Keratinocyte (primary cell): ENCODE results near the gene CEP131. TPM values are rescaled to one million over a fixed set of nuclear protein-coding genes. Genes with fewer than 3 reads are reported as not detected.

ENCODE experiments used
- DNase-seq: peaks from one replicate; pipeline ENCODE4 v3.0.0-alpha.2; 2011; ENCODE audit warnings: low read depth, missing footprints, low spot score
- FAIRE-seq: peaks from 2 replicates; lab custom pipeline; 2011; peaks lifted over from hg19 to GRCh38; lab: Jason Lieb, UNC
- H2AFZ ChIP-seq: 2 replicates; pipeline ENCODE4 v1.6.0; 2012; ENCODE audit warnings: low read length, control low read depth, inconsistent platforms; ENCODE audit not compliant: control insufficient read depth
- H3K27ac ChIP-seq: 2 replicates; pipeline ENCODE4 v1.5.1; 2011; ENCODE audit warnings: low read length; ENCODE audit not compliant: control insufficient read depth, insufficient read depth
- H3K27me3 ChIP-seq: 3 replicates; pipeline ENCODE4 v1.6.0; 2011; ENCODE audit warnings: low read length; ENCODE audit not compliant: control insufficient read depth, insufficient read depth; ENCODE audit errors: extremely low read depth
- H3K36me3 ChIP-seq, 2 experiments: 2 replicates in 1 of 2; 3 replicates in 1 of 2; pipeline ENCODE4 v1.5.1; 2011; ENCODE audit warnings: low read length in 2 of 2, mild to moderate bottlenecking in 1 of 2; ENCODE audit not compliant: control insufficient read depth in 2 of 2, insufficient read depth in 2 of 2; ENCODE audit errors: extremely low read depth in 1 of 2
- H3K4me1 ChIP-seq: 3 replicates; pipeline ENCODE4 v1.5.1; 2011; ENCODE audit warnings: low read length; ENCODE audit not compliant: control insufficient read depth, insufficient read depth; ENCODE audit errors: extremely low read depth
- H3K4me2 ChIP-seq: 3 replicates; pipeline ENCODE4 v1.6.0; 2011; ENCODE audit warnings: low read depth, low read length; ENCODE audit not compliant: control insufficient read depth, insufficient read depth; ENCODE audit errors: extremely low read depth
- H3K4me3 ChIP-seq, 3 experiments: fragments of 200-600 bp in 1 of 3; sonication (generic) in 1 of 3; 2 replicates in 2 of 3; 3 replicates in 1 of 3; pipeline ENCODE4 v1.5.1; 2011 to 2016; ENCODE audit warnings: low read length in 3 of 3, mild to moderate bottlenecking in 3 of 3, control low read depth in 2 of 3, inconsistent platforms in 1 of 3, low read depth in 1 of 3, mixed read lengths in 1 of 3, mixed run types in 1 of 3, moderate library complexity in 1 of 3; ENCODE audit not compliant: control insufficient read depth in 2 of 3, insufficient read depth in 2 of 3; ENCODE audit errors: extremely low read depth in 1 of 3
- H3K79me2 ChIP-seq: 2 replicates; pipeline ENCODE4 v1.6.0; 2012; ENCODE audit warnings: low read length; ENCODE audit not compliant: control insufficient read depth, insufficient read depth
- H3K9ac ChIP-seq: 3 replicates; pipeline ENCODE4 v1.6.0; 2011; ENCODE audit warnings: low read length; ENCODE audit not compliant: control insufficient read depth, insufficient read depth; ENCODE audit errors: extremely low read depth
- H3K9me1 ChIP-seq: 3 replicates; pipeline ENCODE4 v1.6.0; 2011; ENCODE audit warnings: low read length; ENCODE audit not compliant: control insufficient read depth, insufficient read depth; ENCODE audit errors: extremely low read depth
- H3K9me3 ChIP-seq: 2 replicates; pipeline ENCODE4 v1.5.1; 2012; ENCODE audit warnings: low read depth, low read length; ENCODE audit not compliant: control insufficient read depth
- H4K20me1 ChIP-seq: 3 replicates; pipeline ENCODE4 v1.6.0; 2011; ENCODE audit warnings: low read length; ENCODE audit not compliant: control insufficient read depth, insufficient read depth; ENCODE audit errors: extremely low read depth
- EZH2 ChIP-seq: IDR thresholded peaks from one replicate; pipeline ENCODE4 v1.6.1; 2012; ENCODE audit warnings: inconsistent platforms, mild to moderate bottlenecking, low read length, moderate library complexity
- dilution Hi-C: fragments of 300-500 bp; cut with MboI; formaldehyde crosslinking; loops from one replicate; pipeline ENCODE4 v1.7.0; 2020; ENCODE audit warnings: low sequenced_read_pairs; ENCODE audit not compliant: extremely low pct_ligation_motif_present
- polyA plus RNA-seq, 5 experiments: library from polyadenylated mRNA; depleted of rRNA in 3 of 5; stranded (reverse) in 3 of 5; stranded (forward) in 1 of 5; unstranded in 1 of 5; fragments of >200 nt; gene quantifications; 1 replicate in 1 of 5; 2 replicates in 3 of 5; 3 replicates in 1 of 5; pipeline versions ENCODE4 v1.2.1 to v1.2.3, GENCODE V29; 2011 to 2012; ENCODE audit warnings: missing spikeins in 2 of 5, low read depth in 1 of 5, low replicate concordance in 1 of 5
- TF ChIP-seq, protein P1 (sequence below), 3 experiments: IDR thresholded peaks in 1 of 3; conservative IDR thresholded peaks in 1 of 3; optimal IDR thresholded peaks in 1 of 3; 2 replicates in 2 of 3; 3 replicates in 1 of 3; pipeline versions ENCODE3 to v1.5.1; 2011; ENCODE audit warnings: low read length in 3 of 3, mild to moderate bottlenecking in 3 of 3, moderate library complexity in 2 of 3, control low read depth in 1 of 3, inconsistent platforms in 1 of 3; ENCODE audit not compliant: insufficient read depth in 2 of 3; ENCODE audit errors: extremely low read depth in 1 of 3

The CEP131 gene
- polyA plus RNA-seq, 1 donor (not counting 4 experiments of a cell fraction or from before 2014, with no cell fraction given), result 2.6 TPM

DNA sequence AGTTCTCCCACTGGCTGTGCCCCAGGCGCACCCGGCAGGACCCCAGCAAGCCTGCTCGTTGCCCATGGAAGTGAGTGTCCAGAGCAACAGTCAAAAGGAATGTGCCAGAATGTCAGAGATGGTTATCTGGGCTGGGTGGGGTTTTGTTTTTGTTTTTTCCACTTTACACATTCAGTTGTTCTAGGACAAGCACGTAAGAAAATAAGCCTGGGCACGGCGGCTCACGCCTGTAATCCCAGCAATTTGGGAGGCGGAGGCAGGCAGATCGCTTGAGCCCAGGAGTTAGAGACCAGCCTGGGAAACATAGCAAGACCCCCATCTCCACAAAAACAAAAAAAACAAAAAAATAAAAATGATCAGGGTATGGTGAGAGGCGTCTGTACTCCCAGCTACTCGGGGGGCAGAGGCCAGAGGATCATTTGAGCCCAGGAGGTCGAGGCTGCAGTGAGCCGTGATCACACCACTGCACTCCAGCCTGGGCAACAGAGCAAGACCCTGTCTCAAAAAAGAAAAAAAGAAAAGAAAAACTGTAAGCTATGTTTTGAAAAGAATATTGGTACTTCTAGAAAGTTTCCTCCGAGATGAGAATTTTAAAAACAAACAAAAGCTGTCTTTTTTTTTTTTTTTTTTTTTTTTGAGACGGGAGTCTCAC is 24.7 kb upstream of the CEP131 start:
- no peak overlapping the region for H3K9ac ChIP-seq
- no peak for FAIRE-seq
- H3K36me3 ChIP-seq, result peaks cover 12 to 16% of the 10 kb centered on the region in 2 experiments
- no peaks in the 10 kb centered on the region for H3K79me2 ChIP-seq
- H3K4me1 ChIP-seq, result no peaks in the 10 kb centered on the region
- H3K4me3 ChIP-seq, result no peak overlapping the region
- DNase-seq, result no peak
- dilution Hi-C loops, result no loop called here
- H3K9me3 ChIP-seq, result no peaks in the 10 kb centered on the region
- no peaks in the 10 kb centered on the region for H3K27me3 ChIP-seq
- H3K9me1 ChIP-seq, result no peaks in the 10 kb centered on the region
- no peak overlapping the region for H2AFZ ChIP-seq
- no peak for TF ChIP-seq EZH2
- TF ChIP-seq, protein P1, sequence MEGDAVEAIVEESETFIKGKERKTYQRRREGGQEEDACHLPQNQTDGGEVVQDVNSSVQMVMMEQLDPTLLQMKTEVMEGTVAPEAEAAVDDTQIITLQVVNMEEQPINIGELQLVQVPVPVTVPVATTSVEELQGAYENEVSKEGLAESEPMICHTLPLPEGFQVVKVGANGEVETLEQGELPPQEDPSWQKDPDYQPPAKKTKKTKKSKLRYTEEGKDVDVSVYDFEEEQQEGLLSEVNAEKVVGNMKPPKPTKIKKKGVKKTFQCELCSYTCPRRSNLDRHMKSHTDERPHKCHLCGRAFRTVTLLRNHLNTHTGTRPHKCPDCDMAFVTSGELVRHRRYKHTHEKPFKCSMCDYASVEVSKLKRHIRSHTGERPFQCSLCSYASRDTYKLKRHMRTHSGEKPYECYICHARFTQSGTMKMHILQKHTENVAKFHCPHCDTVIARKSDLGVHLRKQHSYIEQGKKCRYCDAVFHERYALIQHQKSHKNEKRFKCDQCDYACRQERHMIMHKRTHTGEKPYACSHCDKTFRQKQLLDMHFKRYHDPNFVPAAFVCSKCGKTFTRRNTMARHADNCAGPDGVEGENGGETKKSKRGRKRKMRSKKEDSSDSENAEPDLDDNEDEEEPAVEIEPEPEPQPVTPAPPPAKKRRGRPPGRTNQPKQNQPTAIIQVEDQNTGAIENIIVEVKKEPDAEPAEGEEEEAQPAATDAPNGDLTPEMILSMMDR (optimal IDR thresholded peaks at IDR 0.05 in 1 of 3, IDR thresholded peaks at IDR 0.05 in 1 of 3, conservative IDR thresholded peaks at IDR 0.05 in 1 of 3; ENCODE audit: extremely low read depth in 1 of 3, insufficient read depth in 2 of 3, low read length in 3 of 3), result no peak
- H4K20me1 ChIP-seq, result no peaks in the 10 kb centered on the region
- H3K27ac ChIP-seq, result no peak overlapping the region
- no peak overlapping the region for H3K4me2 ChIP-seq

DNA sequence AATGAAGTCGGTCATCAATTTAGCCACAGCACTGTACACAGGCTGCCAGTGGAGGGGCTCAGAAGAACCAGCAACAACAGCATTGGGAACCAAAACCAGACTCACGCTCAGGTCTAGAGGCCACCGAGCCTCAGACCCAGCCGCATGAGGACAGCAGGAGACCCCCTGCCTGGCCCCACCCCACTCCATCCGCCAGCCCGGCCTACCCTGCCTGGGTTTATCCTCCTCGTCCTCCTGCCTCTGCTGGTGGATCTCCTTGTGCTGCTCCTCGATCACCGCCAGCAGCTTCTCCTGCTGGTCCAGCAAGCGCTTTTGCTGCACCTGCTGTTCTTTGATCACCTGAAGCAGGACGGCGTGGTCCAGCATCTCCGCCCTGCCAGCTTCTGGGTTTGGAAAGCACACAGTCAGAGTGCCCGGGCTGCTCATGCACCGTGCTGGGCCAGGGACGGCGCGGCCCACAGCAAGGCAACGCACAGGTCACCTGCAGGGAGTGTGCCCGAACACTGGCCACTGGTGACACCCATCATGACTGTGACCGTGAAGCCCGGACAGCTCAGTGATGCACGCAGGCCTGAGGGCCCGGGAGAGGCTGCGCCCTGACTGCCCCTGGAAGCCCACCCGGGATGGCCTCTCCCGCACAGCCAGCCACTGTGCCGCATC is 24.0 kb upstream of the CEP131 start:
- peaks cover 12 to 13% of the 10 kb centered on the region in 2 experiments for H3K36me3 ChIP-seq
- H3K27ac ChIP-seq, result no peak overlapping the region
- no peaks in the 10 kb centered on the region for H3K9me3 ChIP-seq
- TF ChIP-seq, protein P1 (optimal IDR thresholded peaks at IDR 0.05 in 1 of 3, IDR thresholded peaks at IDR 0.05 in 1 of 3, conservative IDR thresholded peaks at IDR 0.05 in 1 of 3; ENCODE audit: extremely low read depth in 1 of 3, insufficient read depth in 2 of 3, low read length in 3 of 3), result no peak
- TF ChIP-seq EZH2, result no peak
- no peak overlapping the region for H3K4me2 ChIP-seq
- no peaks in the 10 kb centered on the region for H3K79me2 ChIP-seq
- FAIRE-seq (no peak), DNase-seq (no peak)
- H2AFZ ChIP-seq, result no peak overlapping the region
- H3K27me3 ChIP-seq, result no peaks in the 10 kb centered on the region
- no peak overlapping the region for H3K4me3 ChIP-seq
- no peaks in the 10 kb centered on the region for H3K9me1 ChIP-seq
- no peak overlapping the region for H3K9ac ChIP-seq
- no peaks in the 10 kb centered on the region for H3K4me1 ChIP-seq
- dilution Hi-C loops, result no loop called here
- no peaks in the 10 kb centered on the region for H4K20me1 ChIP-seq
